GM12878 (cell line): ENCODE data around the gene XRRA1.

Experiments
- CTCF ChIP-seq, 3 experiments: IDR thresholded peaks in 2 of 3; conservative IDR thresholded peaks in 1 of 3; 2 replicates each; pipeline ENCODE4 v1.5.1; 2011; ENCODE audit warnings: low read depth in 3 of 3, low read length in 3 of 3, mild to moderate bottlenecking in 3 of 3, control low read depth in 2 of 3, moderate library complexity in 2 of 3, inconsistent platforms in 1 of 3, mixed read lengths in 1 of 3; ENCODE audit not compliant: control insufficient read depth in 2 of 3, insufficient read depth in 1 of 3; ENCODE audit errors: extremely low read depth in 1 of 3
- EZH2 ChIP-seq: IDR thresholded peaks from 2 replicates; pipeline ENCODE4 v1.6.1; 2012; ENCODE audit warnings: low read depth, mild to moderate bottlenecking, control low read depth, inconsistent platforms, low read length, borderline replicate concordance; ENCODE audit not compliant: control insufficient read depth
- HCFC1 ChIP-seq: fragments of 150-350 bp; IDR thresholded peaks from 2 replicates; pipeline ENCODE4 v1.6.1; 2014; ENCODE audit warnings: low read length
- POLR2A ChIP-seq: IDR thresholded peaks from 2 replicates; pipeline ENCODE4 v1.6.1; 2011; ENCODE audit warnings: low read depth, mild to moderate bottlenecking, low read length
- RAD21 ChIP-seq: IDR thresholded peaks from 2 replicates; pipeline ENCODE4 v1.6.1; 2011; ENCODE audit warnings: mild to moderate bottlenecking, low read depth, low read length, moderate library complexity; ENCODE audit not compliant: insufficient read depth

- no peak for TF ChIP-seq POLR2A
- no peak for TF ChIP-seq RAD21
- no peak for TF ChIP-seq EZH2
- no peak for TF ChIP-seq CTCF (IDR thresholded peaks at IDR 0.05 in 2 of 3, conservative IDR thresholded peaks at IDR 0.05 in 1 of 3; ENCODE audit: control insufficient read depth in 2 of 3, extremely low read depth in 1 of 3, insufficient read depth in 1 of 3, low read depth in 3 of 3, low read length in 3 of 3)
- no peak for TF ChIP-seq HCFC1
These were observed 102.8 kb downstream of the XRRA1 start for GRCh38 chr11:74845978-74846517.
